Stimulated activated CD4-positive, alpha-beta T cell treated with anti-CD3 and anti-CD28 coated beads, Interleukin-4, amount 100 ng/mL, for 4 hours (primary cell): ENCODE data around the gene GALNT12.

ENCODE experiments used
- DNase-seq, 2 experiments: peaks; one replicate each; pipeline ENCODE4 v3.0.0-alpha.2; 2020

Gene GALNT12

GRCh38 chr9:98864281-98865174, 57.1 kb downstream of the GALNT12 start:
- DNase-seq = no peak

GRCh38 chr9:98865284-98865875, 57.9 kb downstream of the GALNT12 start:
- no peak for DNase-seq

DNA sequence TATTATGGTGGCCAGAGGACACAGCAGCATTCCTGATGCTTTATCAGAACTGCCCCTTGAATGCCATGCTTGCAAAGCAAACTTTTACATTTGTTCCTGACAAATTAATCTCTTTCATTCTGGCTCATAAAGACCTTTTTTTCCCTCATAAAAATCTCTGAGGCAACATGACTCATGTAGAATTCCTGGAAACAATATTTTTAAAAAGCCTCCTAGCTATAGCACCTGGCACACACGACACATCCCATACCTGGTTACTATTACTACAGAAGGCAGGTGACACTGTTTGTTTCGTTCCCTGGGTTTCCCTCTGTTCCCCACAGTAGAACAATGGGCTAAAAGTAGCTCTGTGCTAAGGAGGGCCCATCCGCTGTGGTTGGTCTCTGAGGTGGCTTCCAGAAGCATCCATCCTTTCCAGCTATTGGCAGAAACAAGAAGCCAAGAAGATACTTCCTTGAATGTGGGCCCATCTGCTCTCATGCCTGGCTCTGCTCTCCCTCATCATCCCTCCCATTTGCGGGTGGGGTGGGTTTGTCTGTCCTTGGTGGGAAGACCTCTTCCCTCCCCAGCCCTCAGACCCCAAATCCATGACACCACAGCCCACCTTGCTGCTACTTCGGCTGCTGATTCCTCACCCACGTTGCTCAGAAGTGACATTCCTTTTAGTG, 59.1 kb downstream of the GALNT12 start:
- DNase-seq = no peak

DNA sequence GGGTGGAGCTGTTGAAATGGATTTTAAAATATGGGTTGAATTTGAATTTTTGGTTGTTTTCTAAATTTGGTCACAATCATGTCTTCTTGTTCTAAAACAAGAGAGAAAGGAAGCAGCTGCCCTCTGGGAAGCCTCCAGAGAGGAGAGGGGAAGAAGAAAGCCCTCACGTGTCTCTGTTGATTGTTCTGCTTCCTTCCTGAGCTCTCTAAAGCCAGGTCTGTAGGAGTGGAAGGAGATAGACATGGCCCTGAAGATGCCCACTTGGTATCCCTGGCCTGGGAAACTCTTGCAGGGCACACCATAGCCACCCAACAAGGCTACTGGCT, 59.6 kb downstream of the GALNT12 start:
- no peak for DNase-seq

DNA sequence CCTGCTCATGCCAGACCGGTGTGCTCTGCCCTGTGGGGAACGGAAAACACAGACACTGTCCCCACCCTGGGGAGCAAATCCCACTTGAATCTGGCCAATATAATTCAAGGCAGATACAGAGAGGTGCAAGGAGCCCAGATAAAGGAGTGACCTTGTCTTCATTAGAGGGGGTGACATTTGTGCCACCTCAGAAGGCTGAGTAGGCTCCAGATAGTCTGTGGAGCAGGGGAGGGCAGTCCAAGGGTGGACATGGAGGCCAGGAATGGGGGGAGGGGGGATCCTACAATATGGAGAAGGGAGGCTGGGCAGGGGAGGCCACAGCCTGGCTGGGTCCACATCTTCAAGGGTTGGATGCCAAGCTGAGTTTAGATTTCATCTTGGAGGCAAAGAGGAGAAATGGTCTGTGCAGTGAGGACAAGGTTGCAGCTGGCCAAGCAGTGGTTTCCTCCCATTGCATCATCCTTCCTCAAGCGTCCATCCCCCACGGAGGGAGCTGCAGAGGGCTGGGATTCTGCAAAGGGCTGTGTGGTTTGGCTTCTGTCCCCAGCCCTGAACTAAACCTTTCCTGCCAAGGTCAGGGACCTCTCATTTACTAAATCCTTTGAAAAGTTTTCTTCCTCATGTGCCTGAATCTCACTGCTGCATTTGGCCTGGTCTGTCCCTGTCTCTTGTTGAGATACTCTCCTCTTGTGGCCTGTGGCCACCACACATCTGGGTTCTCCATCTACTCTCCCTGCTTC, 60.1 kb downstream of the GALNT12 start:
- DNase-seq = no peak

DNA sequence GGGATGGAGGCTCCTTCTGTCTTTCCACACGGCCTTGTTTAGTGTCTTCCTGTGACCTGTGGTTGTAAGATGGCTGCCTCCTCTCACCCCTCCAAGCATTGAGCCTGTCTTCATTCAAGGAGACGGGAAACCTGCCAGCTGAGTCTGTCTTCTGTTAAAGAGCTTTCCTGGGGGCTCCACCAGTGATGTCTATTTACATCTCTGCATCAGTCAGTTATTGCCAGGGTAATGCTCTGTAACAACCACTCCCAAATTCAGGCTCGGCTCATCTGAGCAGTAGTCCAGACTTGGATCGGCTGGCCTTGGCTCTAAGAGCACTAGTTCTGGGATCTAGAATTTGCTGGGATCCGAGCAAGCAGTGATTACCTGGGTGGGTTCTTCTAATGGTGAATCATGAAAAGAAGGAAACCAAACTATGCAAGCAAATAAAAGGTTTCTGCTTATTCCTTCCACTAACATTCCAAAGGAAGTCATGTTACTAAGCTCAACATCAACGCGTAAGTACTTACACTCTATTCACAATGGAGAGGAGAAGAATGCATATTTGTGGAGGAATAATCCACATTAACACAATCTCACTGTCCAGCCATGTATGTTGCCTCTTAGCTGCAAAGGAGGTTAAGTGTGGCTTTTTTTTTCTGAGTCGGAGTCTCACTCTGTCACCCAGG, 61.7 kb downstream of the GALNT12 start:
- no peak for DNase-seq

GRCh38 chr9:98869866-98870265, 62.4 kb downstream of the GALNT12 start:
- DNase-seq = no peak

GRCh38 chr9:98870782-98871557, 63.5 kb downstream of the GALNT12 start:
- no peak for DNase-seq

GRCh38 chr9:98871558-98872065, 64.1 kb downstream of the GALNT12 start:
- DNase-seq = no peak

DNA sequence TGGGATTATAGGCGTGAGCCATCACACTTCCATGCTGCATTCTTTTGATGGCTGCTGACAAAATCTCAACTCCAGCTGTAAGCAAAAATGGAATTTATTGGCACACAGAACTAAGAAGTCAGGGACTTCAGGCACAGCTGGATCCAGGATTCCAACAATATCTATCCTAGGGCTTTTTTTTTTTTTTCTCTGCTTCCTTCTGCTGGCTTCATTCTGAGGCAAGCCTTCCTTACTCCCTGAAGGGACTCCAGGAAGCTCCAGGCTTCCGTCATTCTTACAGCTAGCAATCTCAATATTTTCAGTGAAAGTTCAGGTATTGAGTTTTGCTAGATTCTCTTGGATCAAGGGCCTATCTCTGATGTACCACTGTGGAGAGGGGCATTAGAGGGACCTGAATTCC, 66.1 kb downstream of the GALNT12 start:
- DNase-seq = no peak

DNA sequence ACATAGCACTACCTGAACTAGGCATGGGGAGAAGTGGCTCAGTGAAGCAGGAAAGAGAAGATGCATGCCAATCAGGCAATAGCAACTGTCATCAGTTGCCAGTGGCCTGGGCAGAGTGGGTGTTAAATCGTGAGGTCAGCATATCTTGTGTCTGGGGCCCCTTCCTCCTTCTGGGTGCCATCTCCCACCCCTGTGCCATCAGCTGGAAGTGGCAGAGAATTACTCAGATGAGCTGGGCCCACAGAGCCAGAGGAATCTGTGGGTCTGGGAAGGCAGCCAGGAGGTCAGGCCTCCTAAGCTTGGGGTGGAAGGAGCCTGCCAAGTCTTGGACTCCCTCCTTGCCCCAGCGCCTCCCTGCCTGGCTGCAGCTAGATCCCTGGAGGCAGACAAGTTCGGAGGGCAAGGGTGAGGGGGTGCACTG, 66.5 kb downstream of the GALNT12 start:
- no peak for DNase-seq

DNA sequence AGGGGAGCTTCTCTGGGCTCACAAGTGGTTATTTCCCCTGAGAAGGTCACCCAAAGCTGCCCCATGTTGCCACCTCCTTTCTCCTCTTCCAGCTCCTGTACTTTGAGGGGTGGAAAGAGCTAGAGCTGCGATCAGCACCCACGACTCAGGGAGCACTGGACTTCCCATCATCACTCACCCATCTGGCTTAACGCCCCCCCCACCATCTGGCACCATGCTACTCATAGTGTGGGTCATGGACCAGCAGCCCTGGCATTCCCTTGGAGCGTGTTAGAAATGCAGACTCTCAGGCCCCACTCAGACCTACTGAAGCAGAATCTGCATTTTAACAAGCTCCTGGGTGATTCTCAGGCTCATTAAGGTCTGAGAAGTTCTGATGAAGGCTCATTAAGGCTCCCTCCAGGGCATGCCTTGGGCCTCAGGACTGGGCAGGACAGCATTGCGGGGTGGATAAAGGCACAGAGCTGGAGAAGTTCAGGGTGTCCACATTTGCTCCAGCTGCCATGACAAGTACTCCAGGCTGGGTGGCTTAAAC, 67.3 kb downstream of the GALNT12 start:
- DNase-seq = no peak

DNA sequence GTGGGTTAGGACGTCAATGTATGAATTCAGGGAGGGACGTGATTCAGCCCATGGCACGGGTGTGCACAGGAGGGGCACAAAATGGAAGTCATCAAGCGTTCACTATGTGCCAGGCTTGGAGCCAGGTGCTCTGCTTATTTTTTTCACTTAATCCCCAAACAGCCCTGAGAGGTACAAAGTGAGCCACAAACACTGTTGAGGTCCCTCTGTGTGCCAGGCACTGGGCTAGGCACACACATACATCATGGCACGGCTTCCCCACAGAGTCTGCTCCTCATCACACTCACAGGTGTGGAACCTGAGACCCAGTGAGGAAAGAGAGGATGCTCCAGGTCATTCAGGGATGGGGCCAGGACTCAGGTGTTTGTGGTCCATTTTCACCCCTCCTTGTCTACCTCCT, 68.1 kb downstream of the GALNT12 start:
- DNase-seq = no peak

GRCh38 chr9:98877311-98877710, 69.8 kb downstream of the GALNT12 start:
- DNase-seq = no peak

- DNase-seq = no peak
These were observed 71.9 kb downstream of the GALNT12 start for GRCh38 chr9:98879094-98879962.

GRCh38 chr9:98879963-98880310, 72.5 kb downstream of the GALNT12 start:
- no peak for DNase-seq

- no peak for DNase-seq
These were observed 73.0 kb downstream of the GALNT12 start for GRCh38 chr9:98880311-98881015.

GRCh38 chr9:98881356-98881755, 73.9 kb downstream of the GALNT12 start:
- DNase-seq = no peak

DNA sequence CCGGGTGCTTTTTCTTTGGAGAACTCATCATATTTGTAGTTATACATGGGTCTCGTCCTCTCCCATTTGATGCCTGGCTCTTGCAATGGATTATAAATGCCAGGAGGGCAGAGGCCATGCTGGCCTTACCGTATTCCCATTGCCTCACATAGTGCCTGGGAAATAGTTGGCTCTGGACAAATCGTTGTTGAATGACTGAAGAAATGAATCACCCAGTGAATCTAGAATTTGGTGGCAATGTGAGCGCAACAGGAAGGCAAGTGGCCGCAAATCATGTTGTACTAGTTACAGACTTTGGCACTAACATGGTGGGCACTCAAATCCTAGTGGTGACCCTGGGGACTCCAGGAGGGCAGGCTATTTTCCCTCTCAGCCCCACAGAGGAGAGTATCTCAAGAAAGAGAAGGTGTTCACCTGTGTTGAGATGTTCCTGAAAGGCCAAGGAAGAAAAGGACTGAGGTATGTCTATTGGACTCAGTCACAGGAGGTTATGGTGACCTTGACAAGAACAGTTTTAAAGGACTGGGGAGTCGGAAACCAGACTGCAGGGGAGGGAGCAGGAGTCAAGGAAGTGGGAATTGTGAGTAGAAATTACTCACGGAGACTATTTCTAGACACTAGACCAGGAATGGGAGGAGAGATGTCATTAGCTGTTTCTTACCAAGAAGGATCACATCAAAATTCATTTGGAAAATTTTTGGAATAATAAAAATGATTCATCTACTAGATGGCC, 74.5 kb downstream of the GALNT12 start:
- no peak for DNase-seq
